CD4-positive, alpha-beta T cell treated with Interleukin-15 for 1 hour (primary cell): ENCODE measurements around the gene PPP1R9A.

ENCODE experiments used
- DNase-seq: peaks from one replicate; pipeline ENCODE4 v3.0.0-alpha.2; 2020

PPP1R9A gene

GRCh38 chr7:95045236-95045923, 138.0 kb downstream of the PPP1R9A start:
- DNase-seq = no peak

DNA sequence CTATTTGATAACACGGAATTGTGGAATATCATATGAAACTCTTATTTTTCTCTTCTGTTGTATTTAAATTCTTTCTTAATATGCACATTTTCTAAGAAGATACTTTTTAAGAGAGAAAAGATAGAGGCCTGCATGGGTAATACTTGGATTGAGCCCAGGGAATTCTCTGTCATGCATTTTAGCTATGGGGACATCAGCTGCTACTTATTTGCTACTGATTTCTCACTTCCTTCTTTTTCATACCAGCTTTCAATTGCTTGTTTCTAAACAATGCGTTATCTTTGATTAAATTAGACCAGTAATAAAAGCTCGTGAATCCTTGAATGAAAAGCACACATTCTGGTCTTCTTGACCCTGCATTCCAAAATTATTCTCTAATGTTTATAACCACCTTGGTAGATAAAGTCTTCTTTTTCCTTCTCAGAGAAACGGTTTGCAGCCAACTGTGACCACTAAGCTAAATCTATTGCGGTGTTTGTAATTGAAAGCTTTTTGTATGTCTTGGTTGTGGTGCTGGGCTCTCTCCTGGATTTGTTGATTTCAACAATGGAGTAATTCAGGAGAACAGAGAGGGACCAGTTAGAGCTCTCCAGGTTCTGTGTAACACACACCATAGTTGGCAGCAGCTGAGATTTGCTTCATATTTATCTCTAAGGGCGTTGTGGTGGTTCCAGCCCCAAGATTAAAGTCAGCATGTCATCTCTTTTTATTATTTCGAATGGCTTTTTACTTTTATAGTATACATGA, 139.3 kb downstream of the PPP1R9A start:
- no peak for DNase-seq

DNA sequence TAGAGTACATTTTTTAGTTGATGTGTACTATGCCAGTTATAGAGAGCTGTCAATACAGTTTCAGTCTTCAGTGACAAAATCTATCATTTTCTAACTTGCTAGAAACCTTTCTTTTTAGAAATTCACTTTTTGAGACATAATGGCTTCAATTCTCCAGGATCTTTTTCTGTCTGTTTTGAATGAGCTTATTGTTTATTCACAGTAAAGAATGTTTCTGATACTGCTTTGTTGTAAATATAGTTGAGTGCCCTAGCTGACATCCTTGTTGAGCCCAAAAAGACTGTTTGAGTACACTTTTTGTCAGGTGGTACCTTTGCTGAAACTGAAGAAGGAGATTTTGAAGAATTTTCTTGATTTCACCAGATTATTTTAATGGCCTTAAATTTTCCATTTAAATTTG, 139.9 kb downstream of the PPP1R9A start:
- DNase-seq = no peak

GRCh38 chr7:95052566-95053094, 145.2 kb downstream of the PPP1R9A start:
- DNase-seq = no peak

- no peak for DNase-seq
Observed at GRCh38 chr7:95054386-95054785, 147.0 kb downstream of the PPP1R9A start.

- DNase-seq = no peak
Observed at GRCh38 chr7:95055295-95055694, 147.9 kb downstream of the PPP1R9A start.

- DNase-seq = no peak
Observed at GRCh38 chr7:95056107-95056739, 148.8 kb downstream of the PPP1R9A start.

GRCh38 chr7:95056901-95057300, 149.5 kb downstream of the PPP1R9A start:
- no peak for DNase-seq

GRCh38 chr7:95059842-95060313, 152.5 kb downstream of the PPP1R9A start:
- DNase-seq = no peak

DNA sequence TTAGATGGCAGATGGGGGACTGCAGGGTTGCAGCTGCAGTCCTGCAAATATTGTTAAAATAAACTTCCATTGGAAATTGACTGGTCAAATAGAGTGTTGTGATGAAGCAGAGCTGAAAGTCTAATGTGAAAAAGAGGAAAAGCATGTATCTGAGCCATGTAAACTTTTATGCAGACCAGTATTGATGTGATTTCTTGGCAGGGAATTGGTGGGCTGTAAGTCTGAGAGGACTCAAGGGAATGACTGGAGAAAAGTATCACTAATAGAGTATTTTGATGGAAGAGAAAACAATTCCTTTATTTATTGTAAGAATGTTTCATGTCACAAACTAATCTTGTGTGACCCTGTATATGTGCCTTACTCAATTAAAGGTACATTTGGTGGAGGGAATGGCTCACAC, 155.5 kb downstream of the PPP1R9A start:
- no peak for DNase-seq

GRCh38 chr7:95066737-95067530, 159.5 kb downstream of the PPP1R9A start:
- no peak for DNase-seq

- DNase-seq = no peak
Observed at GRCh38 chr7:95088536-95089215, 181.3 kb downstream of the PPP1R9A start.

- DNase-seq = no peak
Observed at GRCh38 chr7:95089414-95090315, 182.3 kb downstream of the PPP1R9A start.

- no peak for DNase-seq
Observed at GRCh38 chr7:95092324-95092723, 184.9 kb downstream of the PPP1R9A start.

DNA sequence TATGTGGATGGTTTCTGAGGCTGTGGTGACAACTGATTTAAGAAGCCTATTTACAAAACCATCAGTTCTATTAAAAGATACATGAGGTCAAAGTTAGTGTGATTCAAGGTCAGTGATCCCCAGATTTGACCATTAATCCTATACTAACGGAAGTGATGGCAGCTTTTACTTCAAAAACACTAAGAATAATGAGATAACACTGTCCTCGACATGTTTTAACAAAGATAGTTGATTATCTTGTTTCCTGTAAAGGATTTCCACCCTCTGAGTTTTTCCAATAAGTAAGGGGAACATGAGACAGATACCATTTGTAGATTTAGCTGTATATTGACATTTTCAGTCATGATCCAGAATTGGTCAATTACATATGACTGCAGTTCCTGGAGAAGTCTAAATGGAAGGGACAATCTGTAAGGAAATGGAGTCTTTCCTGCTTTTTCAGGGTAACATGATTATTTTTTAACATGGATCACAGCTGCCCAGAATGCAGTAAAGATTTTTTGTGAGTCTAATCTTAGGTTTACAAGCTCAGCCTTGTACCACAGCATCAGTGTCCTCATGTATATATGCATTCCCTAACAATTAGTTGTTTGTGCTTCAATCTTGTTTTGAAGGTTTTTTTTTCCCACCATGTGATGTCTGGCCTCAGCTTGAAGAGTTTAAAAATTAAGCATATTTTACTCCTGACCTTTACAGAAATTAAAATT, 188.0 kb downstream of the PPP1R9A start:
- DNase-seq = no peak

GRCh38 chr7:95095966-95096540, 188.7 kb downstream of the PPP1R9A start:
- no peak for DNase-seq

- no peak for DNase-seq
Observed at GRCh38 chr7:95097291-95097690, 189.9 kb downstream of the PPP1R9A start.

GRCh38 chr7:95097851-95098250, 190.5 kb downstream of the PPP1R9A start:
- DNase-seq = no peak

DNA sequence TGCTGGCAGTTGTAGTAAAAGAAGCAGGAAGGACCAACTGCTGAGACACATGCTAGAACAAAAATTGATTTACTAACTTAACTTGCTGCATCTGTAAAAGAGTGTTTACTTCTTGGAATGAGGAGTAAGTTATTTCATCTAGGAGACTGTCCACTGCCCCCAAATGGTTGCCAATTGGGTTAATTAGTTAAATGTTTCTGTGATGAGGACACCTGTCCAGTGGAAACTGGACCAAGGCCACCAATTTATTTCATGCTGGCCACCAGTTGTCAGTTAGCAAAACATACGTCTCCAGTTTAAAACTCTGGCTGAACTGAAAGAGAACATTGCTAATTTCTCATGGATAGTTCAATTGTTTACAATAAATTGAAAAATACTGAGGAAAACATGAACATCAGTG, 191.7 kb downstream of the PPP1R9A start:
- DNase-seq = no peak

GRCh38 chr7:95101422-95101821, 194.0 kb downstream of the PPP1R9A start:
- no peak for DNase-seq
